GM19328 (cell line): ENCODE measurements around the gene DDR1.
"Not testable (repeated sequence)": the region's sequence is repeated elsewhere in the genome, so short reads cannot be mapped to it uniquely, and the experiment has no call there.

Source experiments
- ATAC-seq: cut with Tn5 transposase; IDR thresholded peaks from one replicate; pipeline ENCODE4 v1.9.1; 2021; ENCODE audit warnings: mild to moderate bottlenecking, moderate library complexity; ENCODE audit not compliant: unreplicated experiment

DDR1 gene

DNA sequence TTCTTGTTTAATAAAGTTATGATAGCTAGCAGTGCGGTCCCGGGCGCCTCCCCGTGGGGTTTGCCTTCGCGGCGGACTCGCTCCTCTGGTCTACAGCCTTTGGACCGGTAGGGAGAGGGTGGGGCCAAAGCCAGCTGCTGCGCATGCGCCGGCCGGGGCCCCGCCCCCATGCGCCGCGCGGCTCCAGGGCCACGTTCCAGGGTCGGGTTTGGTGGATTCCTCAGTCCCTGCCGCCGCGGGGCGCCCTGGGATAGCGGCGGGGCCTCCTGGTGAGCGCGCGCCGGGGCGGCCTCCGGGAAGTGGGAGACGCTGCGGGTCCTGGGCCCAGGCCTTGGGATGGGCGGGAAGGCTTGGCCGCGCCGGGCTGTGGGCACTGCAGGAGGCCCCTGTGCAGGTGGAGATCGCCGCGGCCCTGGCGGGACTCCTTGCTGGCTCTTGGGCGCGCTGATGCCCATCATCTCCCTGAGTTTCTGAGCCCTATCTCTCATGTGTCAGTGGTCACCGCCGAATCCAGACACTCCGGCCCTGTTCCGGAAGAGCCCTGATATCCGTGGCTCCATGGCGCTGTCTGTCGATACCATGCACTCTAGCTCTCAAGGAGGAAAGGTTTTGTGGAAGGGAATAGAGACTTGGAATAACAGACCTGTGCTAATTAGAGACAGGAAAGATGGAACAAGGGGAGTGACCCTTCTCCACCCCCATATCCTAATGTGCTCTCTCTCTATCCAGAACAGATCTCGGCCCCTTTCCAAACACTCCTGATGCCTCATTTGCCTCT lies 29.9 kb downstream of the DDR1 start, which contains the start of gene VARS2:
TSS of gene VARS2 (plus strand) at position 163 of the 778 bp plus-strand sequence. CDS start at position 762, 599 bp downstream.
- ATAC-seq: peak; percentile 80

DNA sequence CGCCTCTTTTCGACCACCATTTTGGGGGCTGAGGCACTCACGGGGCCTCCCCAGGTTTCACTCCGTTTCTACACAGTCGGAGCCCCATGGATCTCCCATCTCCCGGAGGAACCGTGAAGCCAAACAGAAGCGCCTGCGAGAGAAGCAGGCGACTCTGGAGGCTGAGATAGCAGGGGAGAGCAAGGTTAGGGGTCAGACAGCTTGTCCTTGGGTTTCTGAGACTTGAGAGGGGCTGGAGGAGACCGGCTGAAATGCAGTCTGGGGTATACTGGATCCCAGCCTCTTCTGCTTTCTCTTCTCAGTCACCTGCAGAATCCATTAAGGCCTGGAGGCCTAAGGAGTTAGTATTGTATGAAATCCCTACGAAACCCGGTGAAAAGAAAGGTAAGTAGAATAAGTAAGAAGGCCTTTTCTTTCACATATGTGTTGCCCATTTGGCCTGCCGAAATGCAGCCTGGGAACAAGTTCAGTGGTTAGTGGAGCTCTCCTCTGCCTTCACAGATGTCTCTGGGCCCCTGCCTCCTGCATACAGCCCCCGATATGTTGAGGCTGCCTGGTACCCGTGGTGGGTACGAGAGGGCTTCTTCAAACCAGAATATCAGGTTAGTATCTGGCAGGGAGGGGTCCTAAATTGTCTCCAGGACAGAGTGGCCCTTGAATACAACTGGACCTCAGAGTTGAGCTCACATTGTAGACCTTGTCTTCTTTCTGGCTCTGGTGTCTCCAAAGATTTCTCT lies 30.7 kb downstream of the DDR1 start:
- no peak for ATAC-seq

DNA sequence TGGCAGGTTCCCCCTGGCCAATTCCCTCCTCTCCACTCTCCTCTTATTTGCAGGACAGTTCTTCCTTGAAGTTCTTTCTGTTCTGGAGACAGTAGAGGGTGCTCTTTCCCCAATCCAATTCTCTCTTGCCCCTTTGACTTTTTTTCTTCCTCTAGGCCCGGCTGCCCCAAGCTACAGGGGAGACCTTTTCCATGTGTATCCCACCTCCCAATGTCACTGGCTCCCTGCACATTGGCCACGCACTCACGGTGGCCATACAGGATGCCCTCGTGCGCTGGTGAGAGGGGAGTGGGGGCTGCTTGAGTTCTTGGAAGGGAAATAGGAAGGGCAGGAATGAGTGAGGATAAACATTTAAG lies 31.2 kb downstream of the DDR1 start:
- no peak for ATAC-seq

DNA sequence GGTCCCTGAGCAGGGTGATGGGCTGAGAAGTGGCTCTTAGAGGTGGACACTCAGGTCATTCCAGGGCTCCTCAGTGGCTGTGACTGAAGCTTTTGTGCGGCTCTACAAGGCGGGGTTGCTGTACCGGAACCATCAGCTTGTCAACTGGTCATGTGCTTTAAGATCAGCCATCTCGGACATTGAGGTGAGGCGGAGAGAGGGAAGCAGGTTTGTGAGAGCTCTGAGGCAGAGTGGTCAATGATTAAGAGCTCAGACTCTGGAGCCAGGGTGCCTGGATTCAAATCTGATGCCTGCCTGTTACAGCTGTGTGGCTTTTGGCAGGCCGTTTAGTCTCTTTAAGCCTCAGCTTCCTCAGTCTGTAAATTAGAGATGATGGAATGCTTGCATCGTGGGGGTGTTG lies 32.7 kb downstream of the DDR1 start:
- ATAC-seq: no peak

DNA sequence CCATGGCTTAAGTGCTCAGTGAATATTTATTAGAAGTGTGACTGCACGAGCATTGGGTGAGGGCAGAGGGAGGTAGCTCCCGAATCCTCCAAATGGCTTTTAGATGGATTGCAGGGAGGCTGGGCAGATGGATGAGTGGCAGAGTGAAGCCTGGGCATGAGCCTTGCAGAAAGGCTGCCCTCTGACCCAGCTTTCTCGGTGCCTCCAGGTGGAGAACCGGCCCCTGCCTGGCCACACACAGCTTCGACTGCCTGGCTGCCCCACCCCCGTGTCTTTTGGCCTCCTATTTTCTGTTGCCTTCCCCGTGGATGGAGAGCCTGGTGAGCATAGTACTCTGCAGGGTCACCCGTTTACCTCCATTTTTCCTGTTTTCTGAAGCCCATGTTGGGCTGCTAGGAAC lies 33.2 kb downstream of the DDR1 start:
- ATAC-seq: no peak

DNA sequence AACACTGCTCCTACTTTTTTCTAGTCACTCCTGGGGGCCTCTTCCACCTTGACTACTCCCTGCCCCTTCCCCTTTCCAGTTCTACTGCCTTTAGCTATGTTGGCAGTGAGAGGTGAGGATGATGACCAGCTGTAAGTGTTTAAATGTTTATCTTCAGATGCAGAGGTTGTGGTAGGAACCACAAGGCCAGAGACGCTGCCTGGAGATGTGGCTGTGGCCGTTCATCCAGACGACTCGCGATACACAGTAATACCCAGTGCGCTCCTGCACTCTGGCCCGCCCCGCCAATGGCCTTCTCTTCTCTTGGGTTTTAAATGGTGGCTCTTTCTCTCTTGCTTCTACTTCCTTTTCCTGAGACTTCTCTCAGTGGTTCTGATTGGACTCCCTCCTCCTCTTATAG lies 34.4 kb downstream of the DDR1 start:
- ATAC-seq: no peak

DNA sequence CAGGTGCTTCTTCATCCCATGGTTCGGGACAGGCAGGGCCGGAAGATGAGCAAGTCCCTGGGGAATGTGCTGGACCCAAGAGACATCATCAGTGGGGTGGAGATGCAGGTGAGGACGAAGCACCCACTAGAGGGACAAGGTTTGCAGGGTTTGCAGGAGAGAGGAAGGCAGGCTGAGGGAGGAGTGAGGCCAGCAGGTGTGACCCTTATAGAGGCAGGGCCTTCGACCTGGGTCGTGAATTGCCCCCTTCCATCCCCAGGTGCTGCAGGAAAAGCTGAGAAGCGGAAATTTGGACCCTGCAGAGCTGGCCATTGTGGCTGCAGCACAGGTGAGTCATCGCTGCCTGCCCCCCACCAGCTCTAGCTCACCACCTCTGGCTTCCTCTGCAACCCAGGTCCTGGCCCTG lies 38.1 kb downstream of the DDR1 start:
- ATAC-seq: no peak

DNA sequence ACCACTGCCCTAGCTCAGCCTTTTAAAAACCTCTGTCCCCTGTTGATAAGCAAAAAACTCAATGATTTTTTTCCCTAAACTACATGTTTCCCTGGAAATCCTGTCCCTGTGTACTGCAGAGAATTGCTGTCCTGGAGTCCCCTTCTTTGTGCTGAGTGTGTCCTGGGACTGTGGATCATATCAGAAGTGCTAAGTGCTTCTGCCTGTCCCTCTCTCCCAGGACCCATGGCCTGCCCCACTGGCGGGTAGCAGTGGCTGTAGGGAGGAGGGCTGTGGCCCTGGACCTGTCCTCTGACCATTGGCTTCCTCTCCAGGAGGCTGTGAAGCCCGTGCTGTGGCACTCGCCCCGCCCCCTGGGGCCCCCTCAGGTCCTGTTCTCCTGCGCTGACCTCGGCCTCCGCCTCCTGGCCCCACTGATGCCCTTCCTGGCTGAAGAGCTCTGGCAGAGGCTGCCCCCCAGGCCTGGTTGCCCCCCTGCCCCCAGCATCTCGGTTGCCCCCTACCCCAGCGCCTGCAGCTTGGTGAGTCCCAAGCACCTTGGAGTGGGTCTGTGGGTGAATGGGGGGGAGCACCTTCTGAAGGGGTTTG lies 39.8 kb downstream of the DDR1 start:
- not testable (repeated sequence) for ATAC-seq

DNA sequence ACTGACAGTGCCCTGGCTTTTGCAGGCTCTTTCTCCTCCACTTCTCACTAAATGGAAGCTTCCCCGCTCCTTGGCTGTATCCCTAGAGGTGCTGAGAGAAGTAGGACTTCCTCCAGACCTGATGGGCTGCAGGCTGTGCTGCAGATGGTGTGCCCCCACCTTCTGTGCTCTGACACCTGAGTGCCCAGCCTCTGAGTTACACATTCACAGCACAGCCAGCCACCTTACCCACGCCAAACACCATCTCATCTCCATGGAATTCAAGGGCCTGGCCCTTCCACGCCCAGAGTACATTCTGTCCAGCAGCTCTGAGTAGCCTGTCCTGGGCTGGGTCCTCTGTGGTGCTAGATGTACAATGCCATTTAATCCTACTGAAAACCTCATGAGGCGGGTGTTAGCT lies 42.3 kb downstream of the DDR1 start:
- no peak for ATAC-seq

DNA sequence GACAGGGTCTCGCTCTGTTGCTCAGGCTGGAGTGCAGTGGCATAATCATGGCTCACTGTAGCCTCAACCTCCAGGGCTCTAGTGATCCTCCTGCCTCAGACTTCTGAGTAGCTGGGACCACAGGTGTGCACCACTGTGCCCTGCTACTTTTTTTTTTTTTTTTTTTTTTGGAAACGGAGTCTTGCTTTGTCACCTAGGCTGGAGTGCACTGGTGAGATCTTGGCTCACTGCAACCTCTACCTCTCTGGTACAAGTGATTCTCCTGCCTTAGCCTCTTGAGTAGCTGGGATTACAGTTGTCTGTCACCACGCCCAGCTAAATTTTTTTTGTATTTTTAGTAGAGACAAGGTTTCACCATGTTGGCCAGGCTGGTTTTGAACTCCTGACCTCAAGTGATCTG lies 42.8 kb downstream of the DDR1 start:
- not testable (repeated sequence) for ATAC-seq

DNA sequence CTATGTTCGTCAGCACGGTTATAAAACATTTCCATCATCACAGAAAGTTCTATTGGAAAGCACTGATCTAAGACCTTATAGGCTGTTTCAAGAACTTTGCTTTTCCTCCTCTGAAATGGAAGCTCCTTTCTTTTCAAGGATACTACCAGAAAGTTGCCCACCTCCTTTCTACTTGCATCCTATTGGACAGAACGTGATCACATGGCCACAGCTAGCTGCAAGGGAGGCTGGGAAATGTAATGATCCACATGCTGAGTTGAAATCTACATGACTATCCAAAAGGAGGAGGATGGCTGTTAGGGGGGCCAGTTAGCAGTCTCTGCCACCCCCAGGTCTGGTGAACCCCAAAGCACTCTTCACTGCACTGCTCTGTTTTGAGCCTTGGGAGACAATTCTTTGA lies 44.4 kb downstream of the DDR1 start:
- no peak for ATAC-seq

DNA sequence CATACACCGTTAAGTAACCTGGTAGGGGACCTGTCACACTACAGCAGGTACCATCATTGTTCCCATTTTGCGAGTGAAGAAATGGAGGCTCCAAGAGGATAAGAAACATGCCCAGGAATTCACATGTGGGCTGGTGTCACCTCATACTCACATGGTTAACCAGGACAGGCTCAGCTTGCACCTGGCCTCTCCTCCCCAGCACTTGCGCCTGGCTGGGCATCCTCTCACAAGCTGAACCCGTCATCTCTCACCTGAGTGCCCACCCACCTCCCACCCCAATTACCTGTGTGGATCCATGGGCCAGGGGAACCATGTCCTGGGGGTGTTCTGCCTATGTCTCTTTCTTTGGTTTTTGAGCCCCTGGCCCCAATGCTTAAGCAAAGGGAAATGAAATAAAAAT lies 46.2 kb downstream of the DDR1 start:
- no peak for ATAC-seq

DNA sequence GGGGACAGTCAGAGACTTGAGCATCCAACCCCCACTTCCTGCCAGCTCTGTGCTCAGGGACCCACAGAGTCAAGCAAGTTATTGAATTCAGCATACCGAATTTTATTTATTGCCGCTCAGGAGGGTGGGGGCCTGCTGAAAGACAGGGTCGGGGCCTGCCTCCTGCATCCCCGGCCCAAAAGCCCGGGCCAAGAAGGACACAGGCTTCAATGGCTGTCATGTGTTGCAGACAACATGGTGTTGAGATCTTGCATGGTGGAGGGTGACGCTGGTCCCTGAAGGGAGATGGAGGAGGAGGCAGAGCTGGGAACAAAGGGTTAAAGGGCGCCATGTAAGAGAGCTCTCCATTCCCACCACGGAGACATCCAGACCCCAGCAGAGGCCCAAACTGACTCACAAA lies 47.0 kb downstream of the DDR1 start:
- ATAC-seq: no peak

DNA sequence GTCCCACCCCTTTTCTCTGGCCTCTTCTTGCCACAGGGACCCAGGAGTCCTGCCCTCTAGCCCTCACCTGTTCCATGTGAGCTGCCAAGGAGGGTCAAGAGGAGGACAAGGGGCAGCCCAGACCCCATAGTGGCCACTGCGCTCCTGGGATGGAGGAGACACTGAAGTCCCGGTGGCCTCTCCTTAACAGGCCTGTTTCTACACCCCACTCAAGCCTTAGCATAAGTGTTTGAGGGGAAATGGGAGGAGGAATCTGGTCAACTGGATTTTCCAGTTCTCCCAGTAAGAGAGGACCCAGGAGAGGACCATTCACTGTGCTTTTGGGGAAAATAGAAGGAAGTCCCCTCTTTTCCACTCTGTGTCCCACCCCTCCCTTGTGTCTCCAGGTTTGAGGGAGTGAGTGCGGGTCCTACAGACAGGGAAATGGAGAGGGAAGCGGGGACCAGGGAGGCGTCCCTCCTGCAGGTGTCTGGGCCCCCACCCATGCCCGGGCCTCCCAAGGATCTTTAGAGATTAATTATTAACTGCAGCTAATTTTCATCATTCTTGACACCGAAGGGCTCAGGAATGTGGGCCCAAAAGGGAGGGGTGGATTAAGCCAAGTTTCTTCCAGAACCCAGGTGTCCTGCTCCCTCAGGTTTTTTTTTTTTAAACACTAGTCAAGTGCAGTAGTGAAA lies 47.8 kb downstream of the DDR1 start, which contains the start of gene SFTA2:
TSS of gene SFTA2 (minus strand) at position 202 of the 677 bp plus-strand sequence. CDS start at position 128, 74 bp downstream.
- no peak for ATAC-seq

DNA sequence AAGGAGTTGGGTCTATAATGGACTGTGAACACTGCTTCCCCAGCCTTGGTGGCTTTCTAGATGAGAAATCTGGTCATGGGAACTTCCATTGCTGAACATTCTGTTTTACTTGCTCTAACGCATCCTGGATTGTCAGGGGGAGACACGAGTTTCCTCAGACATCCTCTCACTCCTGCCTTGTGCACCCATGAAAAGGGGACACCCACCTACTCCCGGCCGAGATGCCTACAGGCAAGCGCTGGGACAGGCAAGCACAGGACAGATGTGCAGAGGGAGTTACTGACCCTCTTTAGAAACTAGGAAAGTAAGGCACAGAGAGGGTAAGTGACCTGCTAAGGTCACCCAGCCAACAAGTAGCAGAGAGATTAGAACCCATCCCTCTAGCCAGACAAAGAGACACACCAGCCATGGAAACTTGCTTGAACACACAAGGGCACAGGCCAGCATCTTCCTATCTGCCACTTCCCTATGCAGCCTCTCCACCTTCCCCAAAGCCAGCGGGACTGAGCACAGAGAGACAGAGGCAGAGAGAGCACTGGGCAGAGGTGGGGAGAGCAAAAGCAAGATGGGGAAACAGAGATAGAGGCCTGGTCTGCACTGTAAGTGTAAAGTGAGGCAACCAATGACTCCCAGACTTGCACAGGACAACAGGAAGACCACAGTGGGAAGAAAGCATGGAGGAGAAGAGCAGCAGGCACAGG lies 48.5 kb downstream of the DDR1 start:
- no peak for ATAC-seq

DNA sequence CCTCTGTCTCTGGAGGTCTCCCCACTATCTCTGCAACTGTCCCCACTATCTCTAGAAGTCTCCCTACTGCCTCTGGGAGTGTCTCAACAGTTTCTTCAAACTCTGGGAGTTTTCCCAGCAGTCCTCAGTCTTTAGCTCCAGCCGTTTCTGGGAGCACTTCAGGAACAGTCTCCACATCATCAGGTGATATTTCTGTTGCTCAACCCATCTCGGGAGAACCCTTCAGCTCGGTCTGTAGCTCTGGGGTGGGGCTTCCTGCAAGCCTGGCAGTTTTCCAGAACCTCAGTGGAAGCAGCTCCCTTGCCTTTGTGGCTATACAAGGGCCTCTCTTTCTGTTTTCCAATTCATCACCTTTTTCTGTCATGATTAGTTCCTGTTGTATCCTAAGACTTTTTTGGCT lies 50.7 kb downstream of the DDR1 start:
- ATAC-seq: no peak

DNA sequence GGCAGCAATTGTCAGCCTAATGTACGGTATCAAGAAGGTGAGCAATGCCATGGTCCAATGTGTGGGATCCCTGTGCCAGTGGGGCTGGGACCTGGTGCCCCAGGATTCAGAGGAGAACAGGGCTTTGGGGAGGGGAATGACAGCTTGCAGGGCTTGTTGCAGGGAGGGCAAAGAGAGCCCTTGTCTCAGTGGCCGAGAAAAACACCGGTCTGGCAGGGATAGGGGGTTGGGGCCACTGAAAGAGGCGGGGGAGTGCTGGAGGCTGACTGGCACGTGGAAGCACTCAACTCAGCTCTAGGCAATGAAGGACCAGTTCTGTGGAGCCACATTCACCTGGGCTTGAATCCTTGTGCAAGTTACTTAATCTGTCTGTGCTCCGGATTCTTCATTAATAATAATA lies 52.9 kb downstream of the DDR1 start:
- no peak for ATAC-seq

DNA sequence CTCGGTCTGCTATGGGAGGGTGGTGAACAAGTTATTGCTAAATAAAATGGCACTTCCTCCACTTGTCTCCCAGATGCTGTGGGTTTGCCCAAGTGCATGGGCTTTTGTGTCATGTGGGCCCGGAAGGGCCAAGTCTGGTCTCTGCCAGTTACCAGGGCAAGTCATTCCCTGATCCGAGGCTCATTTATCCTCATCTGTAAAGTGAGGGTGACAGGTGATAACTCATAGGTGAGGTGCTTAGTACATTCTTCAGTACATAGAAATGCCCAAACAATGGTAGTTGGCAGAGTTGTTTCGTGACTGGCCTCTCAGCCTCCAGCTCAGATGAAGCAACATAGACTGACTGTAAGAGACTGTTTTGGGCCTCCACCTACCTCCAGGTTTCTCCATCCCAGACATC lies 54.4 kb downstream of the DDR1 start:
- no peak for ATAC-seq

DNA sequence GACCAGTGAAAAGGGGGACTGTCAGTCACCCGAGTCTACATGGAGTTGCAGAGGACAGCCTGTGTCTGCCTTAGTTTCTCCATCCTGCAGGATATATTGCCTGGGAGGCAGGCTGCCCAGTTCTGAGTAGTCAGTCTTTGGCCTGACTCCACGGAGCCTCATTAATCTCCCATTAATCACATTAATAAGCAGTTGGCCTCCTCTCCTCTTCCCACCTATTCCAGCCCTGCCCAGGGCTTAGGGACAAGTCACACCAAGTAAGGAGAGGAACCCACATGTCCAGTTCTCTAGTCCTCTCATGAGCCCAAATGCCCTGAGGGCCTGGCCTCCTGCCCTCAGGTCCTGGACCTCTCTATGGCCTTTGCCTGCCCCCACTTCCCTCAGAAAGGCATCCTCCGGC lies 55.2 kb downstream of the DDR1 start:
- no peak for ATAC-seq

DNA sequence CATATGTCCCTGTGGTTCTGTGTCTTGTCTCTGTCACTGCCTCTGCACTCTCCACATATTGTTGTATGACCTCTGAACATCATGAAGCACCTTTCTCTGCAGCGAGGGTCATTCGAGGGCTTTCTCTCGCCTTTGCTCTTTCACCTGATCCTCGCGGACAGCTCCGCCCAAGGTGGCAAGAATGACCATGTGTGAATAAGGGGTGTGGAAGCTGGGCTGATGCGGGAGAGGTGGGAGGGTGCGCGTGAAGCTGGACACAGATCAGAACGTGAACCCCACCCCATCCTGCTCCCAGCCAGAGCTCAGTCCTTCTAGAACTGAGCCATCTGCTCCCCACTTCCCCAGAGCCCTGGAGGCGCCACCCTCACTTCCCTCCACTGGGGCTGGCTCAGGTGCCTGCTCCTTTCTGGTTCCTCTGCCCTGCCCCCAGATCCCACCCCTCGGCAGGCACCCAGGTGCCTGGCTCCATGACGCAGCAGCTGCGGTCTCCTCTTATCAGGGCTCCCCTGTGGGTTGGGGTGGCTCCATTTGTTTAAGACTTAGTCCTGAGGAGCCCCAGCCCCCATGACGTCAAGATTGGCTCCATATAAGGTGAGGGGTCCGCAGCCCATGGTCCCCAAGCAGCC lies 56.2 kb downstream of the DDR1 start, which contains the start of gene MUCL3:
TSS of gene MUCL3 (plus strand) at position 613 of the 626 bp plus-strand sequence. CDS start 27 bp downstream, outside the sequence.
- no peak for ATAC-seq
